ENCODE data around the gene MIEF1.

The MIEF1 gene

DNA sequence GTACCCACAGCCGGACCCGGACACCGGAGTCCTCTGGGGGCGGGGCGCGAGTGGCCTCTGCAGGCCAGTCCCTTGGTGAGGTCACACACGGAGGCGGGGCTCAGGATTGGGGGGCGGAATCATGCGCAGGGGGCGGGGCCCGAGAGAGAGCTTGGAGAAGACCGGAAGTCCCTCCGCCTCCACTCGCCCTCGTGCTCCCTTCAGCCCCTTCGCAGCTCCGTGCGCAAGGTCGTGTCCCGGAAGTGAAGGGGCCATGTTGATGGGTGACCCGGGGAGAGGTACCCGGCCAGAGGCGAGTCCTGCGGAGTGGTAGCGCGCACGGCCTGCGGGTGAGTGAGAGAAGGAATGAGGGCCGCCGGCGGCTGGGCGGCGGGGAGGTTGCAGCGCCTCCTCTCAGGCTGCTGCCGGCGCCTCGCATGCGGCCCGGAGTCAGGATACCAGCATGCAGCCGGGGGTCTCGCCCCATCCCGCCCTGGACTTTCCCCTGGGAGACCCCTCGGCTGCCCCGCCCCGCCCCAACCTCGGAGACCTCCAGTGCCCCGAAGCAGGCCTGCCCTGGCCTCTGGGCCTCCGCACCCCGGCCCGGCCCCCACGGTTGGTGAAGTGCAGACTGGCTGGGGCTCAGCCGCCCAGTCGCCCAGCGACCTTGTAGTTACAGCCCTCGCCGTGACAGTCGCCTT lies at the start of gene MIEF1:
Gene MIEF1, plus strand, starts transcription at position 182 of the 680 bp plus-strand sequence. CDS start 9,005 bp downstream, outside the sequence.
- Histone ChIP-seq H3K4me3 (ENCODE audit: low read length) (peak within 1 kb of the TSS; percentile 82), H3K36me3 (ENCODE audit: control insufficient read depth, low read depth, low read length) (peaks cover 34% of the 10 kb centered on the region), H3K27me3 (ENCODE audit: control insufficient read depth, insufficient read depth, low read length) (peaks cover 86% of the 10 kb centered on the region), H3K9me3 (ENCODE audit: control insufficient read depth, low read depth, low read length) (no peaks in the 10 kb centered on the region), H3K4me1 (ENCODE audit: control insufficient read depth, low read depth, low read length) (no peaks in the 10 kb centered on the region), H3K27ac (ENCODE audit: low read length) (no peak within 1 kb of the TSS), H3K9ac (ENCODE audit: low read length) (peak within 1 kb of the TSS; percentile 69)

DNA sequence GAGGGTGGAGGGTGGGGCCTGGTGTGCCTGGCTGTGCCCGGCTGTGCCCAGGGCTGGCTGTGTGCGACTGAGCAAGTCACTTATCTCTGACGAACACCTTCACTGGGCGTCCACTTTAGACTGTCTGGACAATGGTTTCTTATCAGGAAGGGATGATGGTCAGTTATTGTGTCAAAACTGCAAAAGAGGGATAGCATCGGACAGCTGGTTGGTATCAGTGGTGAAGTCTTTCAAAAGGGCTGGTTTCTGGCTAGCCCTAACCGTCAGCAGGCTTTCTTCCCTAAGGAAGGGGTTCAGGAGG lies 49.4 kb upstream of the MIEF1 start:
- Histone ChIP-seq H3K27ac (ENCODE audit: low read length) (no peak overlapping the region), H3K4me3 (ENCODE audit: low read length) (no peak overlapping the region), H3K36me3 (ENCODE audit: control insufficient read depth, low read depth, low read length) (no peaks in the 10 kb centered on the region), H3K4me1 (ENCODE audit: control insufficient read depth, low read depth, low read length) (peaks cover 12% of the 10 kb centered on the region), H3K27me3 (ENCODE audit: control insufficient read depth, insufficient read depth, low read length) (peaks cover 15% of the 10 kb centered on the region), H3K9me3 (ENCODE audit: control insufficient read depth, low read depth, low read length) (no peaks in the 10 kb centered on the region), H3K9ac (ENCODE audit: low read length) (no peak overlapping the region)

DNA sequence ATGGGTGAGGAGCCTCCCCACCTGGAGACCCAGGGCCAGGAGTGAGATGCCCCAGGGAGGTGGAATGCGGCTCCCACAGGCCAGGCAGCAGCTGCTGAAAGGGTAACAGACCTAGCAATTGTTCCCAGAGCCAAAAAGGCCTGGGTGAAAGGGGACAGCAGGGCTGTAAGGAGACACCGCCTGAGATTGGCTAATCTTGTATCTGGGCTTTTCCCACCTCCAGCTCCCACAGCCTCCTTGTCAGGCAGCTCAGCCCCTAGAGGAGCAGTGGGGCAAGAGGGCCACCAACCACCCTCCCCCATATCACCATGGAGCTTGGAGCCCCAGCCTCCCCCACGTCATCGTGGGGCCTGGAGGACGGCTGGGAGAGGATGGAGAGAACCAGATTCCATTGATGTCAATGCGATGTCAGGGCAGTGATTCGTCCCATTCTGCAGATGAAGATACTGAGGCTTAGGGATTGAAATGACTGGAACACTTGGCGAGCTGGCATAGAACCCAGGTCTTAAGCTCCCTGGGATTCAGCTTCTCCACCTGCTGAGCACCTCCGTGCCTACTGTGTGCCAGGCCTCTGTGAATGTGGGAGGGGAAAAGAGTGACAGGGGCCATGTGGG lies 48.2 kb upstream of the MIEF1 start:
- no peaks in the 10 kb centered on the region for H3K36me3 ChIP-seq (ENCODE audit: control insufficient read depth, low read depth, low read length)
- peaks cover 26% of the 10 kb centered on the region for H3K27me3 ChIP-seq (ENCODE audit: control insufficient read depth, insufficient read depth, low read length)
- H3K4me3 ChIP-seq (ENCODE audit: low read length), result no peak overlapping the region
- no peak overlapping the region for H3K27ac ChIP-seq (ENCODE audit: low read length)
- H3K9me3 ChIP-seq (ENCODE audit: control insufficient read depth, low read depth, low read length), result no peaks in the 10 kb centered on the region
- peaks cover 12% of the 10 kb centered on the region for H3K4me1 ChIP-seq (ENCODE audit: control insufficient read depth, low read depth, low read length)
- no peak overlapping the region for H3K9ac ChIP-seq (ENCODE audit: low read length)

DNA sequence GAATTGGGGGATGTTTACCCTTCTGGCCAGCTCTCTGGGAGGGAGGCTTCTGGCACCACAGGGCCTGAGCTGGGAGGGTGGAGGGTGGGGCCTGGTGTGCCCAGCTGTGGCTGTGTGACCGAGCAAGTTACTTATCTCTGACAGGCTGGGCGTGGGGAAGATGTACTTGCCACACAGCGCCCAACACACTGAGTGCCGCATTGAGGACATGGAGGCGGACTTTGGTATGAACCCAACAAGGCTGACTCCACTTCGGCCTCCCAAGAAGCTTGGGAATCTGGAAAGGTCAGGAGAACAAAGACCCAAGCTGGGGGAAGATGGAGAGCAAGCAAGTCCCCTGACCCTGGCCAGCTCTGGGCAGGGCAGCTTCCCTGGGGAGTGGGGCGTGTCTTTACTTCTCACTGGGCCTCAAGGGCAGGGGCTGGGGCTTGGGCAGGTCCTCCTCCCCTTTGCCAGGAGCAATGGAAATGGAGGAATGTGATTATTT lies 47.7 kb upstream of the MIEF1 start:
- H3K36me3 ChIP-seq (ENCODE audit: control insufficient read depth, low read depth, low read length), result no peaks in the 10 kb centered on the region
- H3K9ac ChIP-seq (ENCODE audit: low read length), result no peak overlapping the region
- H3K27me3 ChIP-seq (ENCODE audit: control insufficient read depth, insufficient read depth, low read length), result peaks cover 28% of the 10 kb centered on the region
- H3K4me3 ChIP-seq (ENCODE audit: low read length), result no peak overlapping the region
- no peak overlapping the region for H3K27ac ChIP-seq (ENCODE audit: low read length)
- H3K9me3 ChIP-seq (ENCODE audit: control insufficient read depth, low read depth, low read length), result no peaks in the 10 kb centered on the region
- H3K4me1 ChIP-seq (ENCODE audit: control insufficient read depth, low read depth, low read length), result peaks cover 12% of the 10 kb centered on the region

DNA sequence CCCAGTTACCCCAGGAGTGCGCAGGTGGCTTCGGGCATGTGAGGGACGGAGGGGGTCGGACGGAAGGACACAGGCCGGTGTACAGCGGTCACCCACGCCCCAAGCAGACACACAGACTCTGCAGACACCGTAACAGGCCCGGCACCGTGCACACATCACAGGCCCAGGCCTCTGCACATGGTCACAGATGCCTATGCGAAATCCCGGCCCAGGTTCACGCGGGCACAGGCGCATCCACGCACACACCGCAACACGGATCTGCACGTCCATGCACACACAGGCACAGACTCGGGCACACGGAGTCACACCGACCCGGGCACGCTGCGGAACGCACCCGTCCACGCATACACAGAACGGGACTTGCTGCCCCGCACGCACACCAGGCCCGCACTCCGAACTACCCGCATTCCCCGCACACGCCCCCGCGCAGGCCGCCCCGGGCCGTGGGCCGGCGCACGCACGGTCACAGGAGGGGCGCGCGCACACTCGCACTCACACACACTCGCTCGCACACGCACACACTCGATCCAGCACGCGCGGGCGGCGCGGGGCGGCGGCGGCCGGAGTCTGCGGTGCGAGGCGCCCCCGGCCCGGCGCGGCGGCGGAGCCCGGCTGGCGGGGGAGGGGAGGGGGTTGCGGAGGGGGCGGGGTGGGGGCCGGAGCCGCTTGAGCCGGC lies 45.4 kb upstream of the MIEF1 start, which contains the start of gene MGAT3:
Gene MGAT3, plus strand, starts transcription at position 491 of the 676 bp plus-strand sequence. CDS start 30,336 bp downstream, outside the sequence.
- Histone ChIP-seq H3K9me3 (ENCODE audit: control insufficient read depth, low read depth, low read length) (no peaks in the 10 kb centered on the region), H3K4me1 (ENCODE audit: control insufficient read depth, low read depth, low read length) (peaks cover 12% of the 10 kb centered on the region), H3K9ac (ENCODE audit: low read length) (no peak within 1 kb of the TSS), H3K27me3 (ENCODE audit: control insufficient read depth, insufficient read depth, low read length) (peaks cover 28% of the 10 kb centered on the region), H3K4me3 (ENCODE audit: low read length) (peak within 1 kb of the TSS; percentile 62), H3K27ac (ENCODE audit: low read length) (no peak within 1 kb of the TSS), H3K36me3 (ENCODE audit: control insufficient read depth, low read depth, low read length) (no peaks in the 10 kb centered on the region)

DNA sequence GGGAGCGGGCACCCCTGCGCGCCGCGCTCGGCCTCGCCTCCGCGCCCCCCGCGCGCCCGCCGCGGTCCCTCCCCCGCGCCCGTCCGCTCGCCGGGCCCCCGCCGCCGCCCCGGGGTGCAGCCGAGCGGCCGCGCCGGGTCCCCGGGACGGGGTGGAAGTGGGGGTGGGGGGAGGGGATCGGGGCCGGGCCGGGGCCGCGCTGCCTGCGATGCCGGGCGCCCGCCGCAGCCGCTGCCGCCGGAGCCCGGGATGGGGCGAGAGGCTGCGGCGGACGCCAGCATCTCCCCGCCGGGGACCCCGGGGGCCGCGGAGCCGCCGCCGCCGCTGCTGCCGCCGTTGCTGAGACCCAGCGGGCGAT lies 44.9 kb upstream of the MIEF1 start:
- Histone ChIP-seq H3K4me1 (ENCODE audit: control insufficient read depth, low read depth, low read length) (peaks cover 13% of the 10 kb centered on the region), H3K4me3 (ENCODE audit: low read length) (peak overlapping the region; percentile 62), H3K9me3 (ENCODE audit: control insufficient read depth, low read depth, low read length) (no peaks in the 10 kb centered on the region), H3K27me3 (ENCODE audit: control insufficient read depth, insufficient read depth, low read length) (peaks cover 28% of the 10 kb centered on the region), H3K27ac (ENCODE audit: low read length) (no peak overlapping the region), H3K36me3 (ENCODE audit: control insufficient read depth, low read depth, low read length) (no peaks in the 10 kb centered on the region), H3K9ac (ENCODE audit: low read length) (no peak overlapping the region)

DNA sequence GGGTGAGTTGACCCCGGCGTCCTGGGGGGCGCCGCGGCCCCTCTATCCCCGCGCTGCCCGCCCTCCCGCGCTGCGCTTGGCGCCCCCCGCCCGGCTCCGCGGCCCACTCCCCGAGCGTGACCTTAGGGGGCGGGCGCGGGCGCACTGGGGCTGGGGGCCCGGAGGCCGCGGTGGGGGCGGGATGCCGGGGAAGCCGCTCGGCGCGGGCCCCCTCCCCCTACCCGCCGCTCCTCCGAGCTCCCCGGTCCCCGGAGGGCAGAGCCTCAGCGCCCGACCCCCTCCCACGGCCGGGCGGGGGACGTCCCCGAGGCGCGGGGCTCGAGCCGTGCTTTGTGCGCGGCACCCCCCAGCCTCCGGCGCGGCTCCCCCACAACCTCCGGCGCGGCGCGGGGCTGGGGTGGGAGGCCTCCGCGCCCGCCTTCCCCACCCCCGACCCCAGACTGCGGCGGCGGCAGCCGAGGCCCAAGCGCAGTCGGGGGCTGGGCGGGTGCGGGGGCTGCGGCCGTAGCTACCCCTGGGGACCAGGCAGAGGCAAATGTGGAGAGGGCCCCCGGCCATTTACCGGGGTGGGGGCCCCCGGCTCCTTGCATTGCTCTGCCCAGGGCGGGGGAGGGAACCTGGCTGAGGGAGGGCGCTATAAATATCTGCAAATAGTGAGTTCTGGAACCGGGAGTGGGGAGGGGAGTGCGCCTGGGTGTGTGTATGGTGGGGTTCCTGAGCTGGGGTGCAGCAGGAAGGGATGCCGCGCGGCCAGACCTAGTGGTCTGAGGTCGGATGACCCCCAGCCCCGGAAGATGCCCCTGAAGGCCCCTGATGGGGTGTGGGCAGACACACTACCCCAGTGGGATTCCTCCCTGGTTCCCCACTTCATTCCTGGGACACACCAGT lies 44.3 kb upstream of the MIEF1 start:
- Histone ChIP-seq H3K36me3 (ENCODE audit: control insufficient read depth, low read depth, low read length) (no peaks in the 10 kb centered on the region), H3K4me3 (ENCODE audit: low read length) (peak overlapping the region; percentile 62), H3K9ac (ENCODE audit: low read length) (no peak overlapping the region), H3K27ac (ENCODE audit: low read length) (no peak overlapping the region), H3K9me3 (ENCODE audit: control insufficient read depth, low read depth, low read length) (no peaks in the 10 kb centered on the region), H3K4me1 (ENCODE audit: control insufficient read depth, low read depth, low read length) (peaks cover 19% of the 10 kb centered on the region), H3K27me3 (ENCODE audit: control insufficient read depth, insufficient read depth, low read length) (peaks cover 28% of the 10 kb centered on the region)

DNA sequence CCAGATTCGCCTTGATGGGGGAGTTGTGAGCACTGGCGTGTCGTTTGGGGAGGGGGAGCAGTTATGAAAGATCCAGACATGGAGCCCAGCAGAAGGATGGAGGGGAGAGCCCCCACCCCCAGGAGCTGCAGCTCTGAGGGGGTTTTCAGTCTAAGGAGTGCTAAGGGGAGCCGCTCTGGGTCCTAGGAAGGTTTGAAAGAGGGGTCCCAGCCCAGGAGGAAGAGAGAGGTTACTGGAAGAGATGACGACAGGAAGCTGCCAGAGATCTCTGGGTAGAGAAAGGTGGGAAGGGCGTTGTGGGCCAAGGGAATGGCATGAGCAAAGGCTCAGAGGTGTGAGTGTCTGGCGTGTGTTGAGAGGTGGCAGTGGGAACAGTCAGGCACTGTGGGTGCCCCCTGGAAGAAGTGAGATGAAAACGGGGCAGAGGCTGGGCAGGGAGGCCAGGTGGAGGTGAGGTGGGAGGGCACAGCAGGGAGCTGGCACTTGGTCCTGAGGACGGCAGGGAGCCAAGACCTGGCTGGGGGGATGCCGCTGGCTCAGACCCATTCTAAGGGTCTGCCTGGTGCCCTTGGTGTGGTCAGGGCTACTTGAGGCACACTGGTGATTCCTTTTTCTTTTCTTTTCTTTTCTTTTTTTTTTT lies 43.5 kb upstream of the MIEF1 start:
- Histone ChIP-seq H3K9ac (ENCODE audit: low read length) (no peak overlapping the region), H3K36me3 (ENCODE audit: control insufficient read depth, low read depth, low read length) (no peaks in the 10 kb centered on the region), H3K4me3 (ENCODE audit: low read length) (peak overlapping the region; percentile 62), H3K9me3 (ENCODE audit: control insufficient read depth, low read depth, low read length) (no peaks in the 10 kb centered on the region), H3K27ac (ENCODE audit: low read length) (no peak overlapping the region), H3K27me3 (ENCODE audit: control insufficient read depth, insufficient read depth, low read length) (peaks cover 28% of the 10 kb centered on the region), H3K4me1 (ENCODE audit: control insufficient read depth, low read depth, low read length) (peaks cover 19% of the 10 kb centered on the region)

DNA sequence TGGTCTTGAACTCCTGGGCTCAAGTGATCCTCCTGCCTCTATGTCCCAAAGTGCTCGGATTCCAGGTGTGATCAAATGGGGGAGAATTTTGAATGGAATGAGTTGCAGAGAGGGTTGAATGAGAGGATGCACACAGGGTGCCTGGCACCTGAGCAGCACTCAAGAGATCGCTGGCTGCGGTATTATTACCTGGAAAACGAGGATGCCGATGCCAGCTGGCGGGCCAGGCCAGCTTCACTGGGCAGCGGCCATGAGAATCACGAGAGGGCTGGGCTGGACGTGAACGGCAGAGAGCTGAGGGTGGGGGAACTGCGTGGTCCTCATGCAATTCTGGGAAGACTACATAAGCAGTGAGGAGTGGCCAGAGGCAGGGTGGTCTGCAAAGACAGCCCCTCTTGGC lies 42.4 kb upstream of the MIEF1 start:
- Histone ChIP-seq H3K27ac (ENCODE audit: low read length) (no peak overlapping the region), H3K4me3 (ENCODE audit: low read length) (no peak overlapping the region), H3K27me3 (ENCODE audit: control insufficient read depth, insufficient read depth, low read length) (peaks cover 28% of the 10 kb centered on the region), H3K9me3 (ENCODE audit: control insufficient read depth, low read depth, low read length) (no peaks in the 10 kb centered on the region), H3K4me1 (ENCODE audit: control insufficient read depth, low read depth, low read length) (peaks cover 10% of the 10 kb centered on the region), H3K36me3 (ENCODE audit: control insufficient read depth, low read depth, low read length) (no peaks in the 10 kb centered on the region), H3K9ac (ENCODE audit: low read length) (no peak overlapping the region)

DNA sequence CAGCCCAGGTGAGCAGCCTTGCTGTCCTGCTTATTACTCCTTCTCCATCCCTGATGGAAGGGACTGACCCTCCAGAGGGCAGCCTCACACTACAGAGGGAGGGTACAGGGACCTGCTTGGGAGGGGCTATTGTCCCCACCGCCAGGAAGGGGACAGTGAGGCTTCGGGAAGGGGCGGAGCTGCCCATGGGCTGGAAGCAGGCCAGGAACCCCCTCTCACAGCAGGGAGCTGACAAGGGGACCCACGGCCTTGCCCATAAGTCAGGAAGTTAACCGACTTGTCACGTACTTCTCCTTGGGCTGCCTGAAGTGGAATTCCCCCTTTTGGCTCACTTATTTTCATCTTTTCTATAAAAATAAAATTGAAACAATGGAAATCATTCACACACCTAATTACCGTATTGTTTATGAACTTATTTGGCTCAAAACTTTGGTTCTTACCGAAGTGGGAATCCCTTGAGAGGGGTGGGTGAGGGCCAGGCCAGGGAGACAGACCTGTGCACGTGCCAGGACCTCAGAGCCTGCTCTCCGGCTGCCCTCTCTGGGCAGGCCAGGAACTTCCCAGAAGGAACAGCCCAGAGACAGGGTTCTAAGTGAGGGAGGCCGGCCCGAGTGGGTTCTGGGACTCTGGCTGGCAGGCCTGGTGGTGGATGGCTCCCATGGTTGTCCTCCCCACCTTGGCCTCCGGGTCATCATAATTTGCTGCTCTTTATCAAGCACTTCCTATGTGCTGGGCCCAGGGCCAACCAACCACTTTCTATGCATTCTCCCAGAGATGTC lies 39.5 kb upstream of the MIEF1 start:
- H3K27ac ChIP-seq (ENCODE audit: low read length), result no peak overlapping the region
- peaks cover 7% of the 10 kb centered on the region for H3K4me1 ChIP-seq (ENCODE audit: control insufficient read depth, low read depth, low read length)
- peaks cover 13% of the 10 kb centered on the region for H3K27me3 ChIP-seq (ENCODE audit: control insufficient read depth, insufficient read depth, low read length)
- H3K9me3 ChIP-seq (ENCODE audit: control insufficient read depth, low read depth, low read length), result no peaks in the 10 kb centered on the region
- H3K4me3 ChIP-seq (ENCODE audit: low read length), result no peak overlapping the region
- H3K36me3 ChIP-seq (ENCODE audit: control insufficient read depth, low read depth, low read length), result no peaks in the 10 kb centered on the region
- no peak overlapping the region for H3K9ac ChIP-seq (ENCODE audit: low read length)
